Measurements from ENCODE around the gene HCN2. TPM values are rescaled to one million over a fixed set of nuclear protein-coding genes. Genes with fewer than 3 reads are reported as not detected.

Gene HCN2
- total and polyA plus RNA-seq, 9 of the 15 experiments (the other 6 are each of a cell fraction or from before 2014, with no cell fraction given), result 0.29 to 4.2 (median 0.82) TPM; not detected in 2

DNA sequence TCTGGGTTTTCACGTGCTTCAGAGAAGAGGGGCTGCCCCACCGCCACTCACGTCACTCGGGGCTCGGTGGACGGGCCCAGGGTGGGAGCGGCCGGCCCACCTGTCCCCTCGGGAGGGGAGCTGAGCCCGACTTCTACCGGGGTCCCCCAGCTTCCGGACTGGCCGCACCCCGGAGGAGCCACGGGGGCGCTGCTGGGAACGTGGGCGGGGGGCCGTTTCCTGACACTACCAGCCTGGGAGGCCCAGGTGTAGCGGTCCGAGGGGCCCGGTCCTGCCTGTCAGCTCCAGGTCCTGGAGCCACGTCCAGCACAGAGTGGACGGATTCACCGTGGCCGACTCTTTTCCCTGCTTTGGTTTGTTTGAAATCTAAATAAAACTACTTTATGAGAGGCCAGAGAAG is 48.0 kb upstream of the HCN2 start:
- ChIA-PET CTCF (ENCODE audit: low intra/inter-chr PET ratio) (no interaction called here), POLR2A (interaction anchor here (0.6 to 1.5 kb wide), 6 partner anchors 9 to 33 kb away, joined by 3 to 12 read pairs (median 4); partner anchors contain the start of gene CDC34)
- Histone ChIP-seq H3K9ac (ENCODE audit: insufficient read depth in 1 of 2, low read depth in 2 of 2, low read length in 2 of 2) (no peak overlapping the region), H3K4me1 (replicated peaks in 1 of 2; ENCODE audit: control insufficient read depth in 2 of 2, insufficient read depth in 2 of 2, low read length in 2 of 2) (peaks cover 8 to 46% of the 10 kb centered on the region in 2 experiments), H3K9me3 (replicated peaks; ENCODE audit: control insufficient read depth, insufficient read depth, low read depth, low read length) (no peaks in the 10 kb centered on the region), H4K20me1 (replicated peaks; ENCODE audit: control insufficient read depth, insufficient read depth, low read length) (no peaks in the 10 kb centered on the region; the same call in 1 of the 2 replicates), H3K79me2 (ENCODE audit: control insufficient read depth, insufficient read depth, low read length) (no peaks in the 10 kb centered on the region; the same call in 2 of the 3 replicates), H3K4me2 (ENCODE audit: insufficient read depth, low read length) (no peak overlapping the region), H2AFZ (ENCODE audit: low read depth, low read length) (no peak overlapping the region), H3K36me3 (ENCODE audit: control insufficient read depth, insufficient read depth, low read length) (peaks cover 49% of the 10 kb centered on the region; the same call in 2 of the 3 replicates), H3K27ac (ENCODE audit: extremely low read depth, low read depth, low read length) (no peak overlapping the region), H3K9me1 (ENCODE audit: control insufficient read depth, insufficient read depth, low read length) (no peaks in the 10 kb centered on the region), H3K27me3 (ENCODE audit: control insufficient read depth in 2 of 2, insufficient read depth in 2 of 2, low read length in 2 of 2) (no peaks in the 10 kb centered on the region), H3K4me3 (no peak overlapping the region)
- BruUV-seq (replicated peaks), result TSS peak; percentile 59
- FAIRE-seq (no peak), ATAC-seq (no peak), DNase-seq (ENCODE audit: extremely low read depth in 1 of 4, low spot score in 3 of 4) (no peak)
- in situ Hi-C loops (cut with MboI), result no loop called here
- 92% methylated on average over 15 of the region's 26 CpGs for WGBS (ENCODE audit: insufficient coverage, low coverage, missing lambda C conversion rate)
- TF ChIP-seq RUNX1 (IDR thresholded peaks at IDR 0.05; ENCODE audit: low read depth) (no peak), RBFOX2 (IDR thresholded peaks at IDR 0.05; ENCODE audit: low read depth, low read length) (peak; percentile 30; the same call in 1 of the 2 replicates)
- TF ChIP-seq, protein P1, sequence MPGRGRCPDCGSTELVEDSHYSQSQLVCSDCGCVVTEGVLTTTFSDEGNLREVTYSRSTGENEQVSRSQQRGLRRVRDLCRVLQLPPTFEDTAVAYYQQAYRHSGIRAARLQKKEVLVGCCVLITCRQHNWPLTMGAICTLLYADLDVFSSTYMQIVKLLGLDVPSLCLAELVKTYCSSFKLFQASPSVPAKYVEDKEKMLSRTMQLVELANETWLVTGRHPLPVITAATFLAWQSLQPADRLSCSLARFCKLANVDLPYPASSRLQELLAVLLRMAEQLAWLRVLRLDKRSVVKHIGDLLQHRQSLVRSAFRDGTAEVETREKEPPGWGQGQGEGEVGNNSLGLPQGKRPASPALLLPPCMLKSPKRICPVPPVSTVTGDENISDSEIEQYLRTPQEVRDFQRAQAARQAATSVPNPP (IDR thresholded peaks at IDR 0.05; ENCODE audit: borderline replicate concordance, insufficient read depth, insufficient read length), result no peak
- intact Hi-C loops (cut with micrococcal nuclease), result no loop called here
